Neural cell (in vitro differentiated cells): ENCODE data around the gene CAPN13. TPM values are rescaled to one million over a fixed set of nuclear protein-coding genes. Genes with fewer than 3 reads are reported as not detected.

Experiments used
- H2AFZ ChIP-seq: fragments of 200-600, 300-800 bp; sonication (generic), shearing (Covaris generic); 2 replicates; pipeline ENCODE4 v1.6.0; 2014; ENCODE audit warnings: low read depth, mild to moderate bottlenecking, antibody characterized with exemption, low read length, moderate library complexity
- H3F3A ChIP-seq: fragments of 200-600 bp; shearing (Covaris generic); 2 replicates; pipeline ENCODE4 v1.6.1; 2016; ENCODE audit warnings: mild to moderate bottlenecking, moderate library complexity, mixed read lengths, antibody characterized with exemption, low read length; ENCODE audit not compliant: insufficient read depth, poor library complexity, severe bottlenecking
- H3K27ac ChIP-seq: fragments of 200-600, 300-800 bp; sonication (generic), shearing (Covaris generic); 2 replicates; pipeline ENCODE4 v1.5.1; 2014; ENCODE audit warnings: mild to moderate bottlenecking, low read length, moderate library complexity
- H3K27me3 ChIP-seq: fragments of 300-800, 200-600 bp; sonication (generic), shearing (Covaris generic); 2 replicates; pipeline ENCODE4 v1.6.0; 2014; ENCODE audit warnings: mild to moderate bottlenecking, low read depth, low read length, moderate library complexity; ENCODE audit not compliant: insufficient read depth
- H3K36me3 ChIP-seq: fragments of 300-800, 200-600 bp; sonication (generic), shearing (Covaris generic); 2 replicates; pipeline ENCODE4 v1.5.1; 2014; ENCODE audit warnings: mild to moderate bottlenecking, antibody characterized with exemption, low read length, moderate library complexity; ENCODE audit not compliant: insufficient read depth
- H3K4me2 ChIP-seq: fragments of 300-800, 200-600 bp; sonication (generic), shearing (Covaris generic); 2 replicates; pipeline ENCODE4 v1.6.0; 2014; ENCODE audit warnings: mild to moderate bottlenecking, low read length
- H3K4me3 ChIP-seq: fragments of 300-800, 200-600 bp; sonication (generic), shearing (Covaris generic); 2 replicates; pipeline ENCODE4 v1.5.1; 2014; ENCODE audit warnings: mild to moderate bottlenecking, low read length, moderate library complexity
- H3K79me2 ChIP-seq: fragments of 200-600 bp; shearing (Covaris generic); replicated peaks from 2 replicates; pipeline ENCODE4 v1.6.0; 2014; ENCODE audit warnings: mild to moderate bottlenecking, low read length, moderate library complexity; ENCODE audit not compliant: insufficient read depth
- H3K9ac ChIP-seq: fragments of 300-800, 200-600 bp; sonication (generic), shearing (Covaris generic); 2 replicates; pipeline ENCODE4 v1.6.1; 2016; ENCODE audit warnings: mild to moderate bottlenecking, low read length, mixed read lengths
- H3K9me2 ChIP-seq: fragments of 200-600 bp; shearing (Covaris generic); 2 replicates; pipeline ENCODE4 v1.6.1; 2016; ENCODE audit warnings: mild to moderate bottlenecking, low read length, mixed read lengths; ENCODE audit not compliant: insufficient read depth
- H3K9me3 ChIP-seq: fragments of 200-600, 300-800 bp; sonication (generic), shearing (Covaris generic); 2 replicates; pipeline ENCODE4 v1.6.1; 2016; ENCODE audit warnings: mild to moderate bottlenecking, mixed run types, low read length, moderate library complexity, mixed read lengths
- H4K20me1 ChIP-seq: fragments of 200-600 bp; shearing (Covaris generic); 2 replicates; pipeline ENCODE4 v1.6.1; 2016; ENCODE audit warnings: mild to moderate bottlenecking, mixed run types; ENCODE audit not compliant: insufficient read depth
- CTCF ChIP-seq: fragments of 450-650 bp; IDR thresholded peaks from 2 replicates; pipeline ENCODE4 v1.5.1; 2014; ENCODE audit warnings: antibody characterized with exemption, mild to moderate bottlenecking, moderate library complexity; ENCODE audit not compliant: poor library complexity, severe bottlenecking
- EP300 ChIP-seq: fragments of 450-650 bp; conservative IDR thresholded peaks from 2 replicates; pipeline ENCODE4 v1.6.1; 2014; ENCODE audit warnings: antibody characterized with exemption, mild to moderate bottlenecking, moderate library complexity; ENCODE audit not compliant: poor library complexity, severe bottlenecking
- EZH2 ChIP-seq: fragments of 200-600, 300-800 bp; shearing (Covaris generic), sonication (generic); IDR thresholded peaks from 2 replicates; pipeline ENCODE4 v1.6.1; 2014; ENCODE audit warnings: antibody characterized with exemption, low read length, borderline replicate concordance, mild to moderate bottlenecking; ENCODE audit not compliant: insufficient read depth, poor library complexity, severe bottlenecking
- MXI1 ChIP-seq: fragments of 450-650 bp; conservative IDR thresholded peaks from 2 replicates; pipeline ENCODE4 v1.6.1; 2014; ENCODE audit warnings: antibody characterized with exemption, mild to moderate bottlenecking; ENCODE audit not compliant: poor library complexity, severe bottlenecking
- POLR2AphosphoS5 ChIP-seq: IDR thresholded peaks from 2 replicates; pipeline ENCODE4 v1.6.1; 2012
- RAD21 ChIP-seq: fragments of 450-650 bp; conservative IDR thresholded peaks from 2 replicates; pipeline ENCODE4 v1.6.1; 2014; ENCODE audit warnings: antibody characterized with exemption, mild to moderate bottlenecking, moderate library complexity
- REST ChIP-seq: IDR thresholded peaks from 2 replicates; pipeline ENCODE4 v1.6.1; 2012; ENCODE audit warnings: borderline replicate concordance
- SMC3 ChIP-seq: fragments of 450-650 bp; conservative IDR thresholded peaks from 2 replicates; pipeline ENCODE4 v1.6.1; 2014; ENCODE audit warnings: antibody characterized with exemption, mild to moderate bottlenecking, moderate library complexity; ENCODE audit not compliant: poor library complexity
- TAF1 ChIP-seq: IDR thresholded peaks from 2 replicates; pipeline ENCODE4 v1.6.1; 2012; ENCODE audit warnings: low read depth
- polyA plus RNA-seq: library from polyadenylated mRNA; depleted of rRNA; stranded (reverse); fragments of >200 nt; gene quantifications from 2 replicates; pipeline ENCODE4 v1.2.3, GENCODE V29; 2014

CAPN13 gene
- polyA plus RNA-seq, 1 donor from 2014 or later, result not detected

GRCh38 chr2:30775833-30776232 is 31.4 kb downstream of the CAPN13 start:
- no peaks in the 10 kb centered on the region for H3K36me3 ChIP-seq
- TF ChIP-seq TAF1 (no peak), SMC3 (no peak)
- H3K9me3 ChIP-seq, result no peaks in the 10 kb centered on the region
- H3K4me2 ChIP-seq, result no peak overlapping the region
- H3K4me3 ChIP-seq, result no peak overlapping the region
- no peaks in the 10 kb centered on the region for H4K20me1 ChIP-seq
- no peaks in the 10 kb centered on the region for H3K9me2 ChIP-seq
- no peaks in the 10 kb centered on the region for H3K27me3 ChIP-seq
- H3F3A ChIP-seq, result no peaks in the 10 kb centered on the region
- no peaks in the 10 kb centered on the region for H3K79me2 ChIP-seq
- H3K9ac ChIP-seq, result no peak overlapping the region
- no peak overlapping the region for H3K27ac ChIP-seq
- no peak overlapping the region for H2AFZ ChIP-seq

GRCh38 chr2:30772021-30772705 is 35.1 kb downstream of the CAPN13 start:
- TF ChIP-seq EP300 (no peak), MXI1 (no peak), EZH2 (no peak), POLR2AphosphoS5 (no peak), TAF1 (no peak), RAD21 (no peak), REST (no peak), SMC3 (no peak), CTCF (no peak)
- Histone ChIP-seq H3K27me3 (no peaks in the 10 kb centered on the region), H3F3A (no peaks in the 10 kb centered on the region)

More at GRCh38 chr2:30772021-30772705, 35.1 kb downstream of the CAPN13 start:
- Histone ChIP-seq H3K9ac (no peak overlapping the region), H2AFZ (no peak overlapping the region), H3K4me2 (no peak overlapping the region), H3K79me2 (no peaks in the 10 kb centered on the region), H4K20me1 (no peaks in the 10 kb centered on the region), H3K27ac (no peak overlapping the region), H3K9me3 (no peaks in the 10 kb centered on the region), H3K36me3 (no peaks in the 10 kb centered on the region), H3K4me3 (no peak overlapping the region), H3K9me2 (no peaks in the 10 kb centered on the region)
